NCI-H2029 (cell line): Measurements from ENCODE around the gene PRAMEF11.
"Not testable (repeated sequence)": the region's sequence is repeated elsewhere in the genome, so short reads cannot be mapped to it uniquely, and the experiment has no call there.

Experiments
- DNase-seq: peaks from one replicate; lab custom pipeline; 2025; lab: John Stamatoyannopoulos, UW

Gene PRAMEF11

DNA sequence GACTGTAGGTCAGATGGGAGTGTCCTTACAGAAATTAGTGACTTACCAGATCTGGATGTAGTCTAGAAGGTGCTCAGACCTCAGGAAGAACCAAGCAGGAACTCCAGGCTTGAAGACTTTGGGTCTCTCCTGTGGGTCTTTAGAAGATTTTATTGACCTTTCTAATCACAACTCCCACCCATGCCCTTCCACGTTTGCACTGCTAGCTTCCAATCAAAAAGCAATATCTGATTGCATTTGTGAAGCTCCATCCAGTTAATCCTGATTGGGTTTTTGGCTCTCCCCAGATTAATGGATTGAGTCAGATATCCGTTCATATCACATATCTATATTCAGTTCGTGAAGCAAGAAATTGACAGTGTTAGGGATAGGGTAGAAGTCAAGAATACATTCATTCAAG is at the start of gene PRAMEF11:
Gene PRAMEF11, minus strand, starts transcription at position 101 of the 400 bp plus-strand sequence. CDS start 2,621 bp downstream, outside the sequence.
- not testable (repeated sequence) for DNase-seq

DNA sequence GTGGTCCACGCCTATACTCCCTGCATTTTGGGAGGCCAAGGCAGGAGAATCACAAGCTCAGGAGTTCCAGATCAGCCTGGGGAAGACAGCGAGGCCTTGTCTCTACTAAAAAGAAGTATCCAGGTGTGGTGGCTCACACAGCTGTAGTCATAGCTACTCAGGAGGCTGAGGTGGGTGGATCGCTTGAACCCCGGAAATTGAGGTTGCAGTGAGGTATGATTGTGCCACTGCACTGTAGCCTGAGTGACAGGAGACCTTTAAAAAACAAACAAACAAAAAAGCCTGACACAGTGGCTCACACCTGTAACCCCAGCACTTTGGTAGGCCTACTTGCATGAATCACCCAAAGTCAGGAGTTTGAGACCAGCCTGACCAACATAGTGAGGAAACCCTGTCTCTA is 47.2 kb upstream of the PRAMEF11 start:
- not testable (repeated sequence) for DNase-seq

DNA sequence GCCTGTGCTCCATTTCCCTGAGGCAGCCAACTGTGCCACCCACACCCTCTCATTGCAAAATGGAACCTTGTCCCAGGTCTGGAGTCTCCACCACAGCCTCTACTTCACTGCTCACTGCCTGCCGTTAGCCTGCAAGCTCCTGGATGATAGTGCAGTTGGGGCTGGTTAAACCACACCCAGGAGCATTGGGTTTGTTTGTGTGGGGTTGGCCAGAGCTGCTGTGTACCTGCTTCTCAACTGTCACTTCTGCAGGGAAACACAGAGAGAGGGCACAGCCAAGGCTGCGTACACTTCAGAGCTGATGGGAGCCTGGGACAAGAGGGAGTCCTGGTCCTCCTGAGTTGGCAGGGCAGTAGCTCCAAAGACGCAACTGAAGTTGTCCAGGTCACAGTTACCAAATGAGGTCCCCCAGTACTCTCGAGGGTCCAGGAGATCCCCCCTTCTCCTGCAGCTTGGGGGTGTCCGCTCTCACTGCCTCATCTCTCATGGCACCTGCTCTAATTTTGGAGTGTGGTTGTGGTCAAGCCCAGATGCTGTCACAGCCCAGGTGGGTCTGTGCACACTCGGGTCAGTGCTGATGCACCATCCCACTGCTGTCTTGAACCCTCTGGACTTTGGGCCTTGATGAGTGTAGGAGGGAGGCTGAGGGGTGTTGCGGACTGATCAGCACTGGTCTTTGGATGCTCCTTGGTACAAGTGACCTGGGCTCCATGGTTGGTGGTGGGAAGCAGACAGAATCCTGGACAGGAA is 32.1 kb upstream of the PRAMEF11 start:
- DNase-seq = not testable (repeated sequence)

DNA sequence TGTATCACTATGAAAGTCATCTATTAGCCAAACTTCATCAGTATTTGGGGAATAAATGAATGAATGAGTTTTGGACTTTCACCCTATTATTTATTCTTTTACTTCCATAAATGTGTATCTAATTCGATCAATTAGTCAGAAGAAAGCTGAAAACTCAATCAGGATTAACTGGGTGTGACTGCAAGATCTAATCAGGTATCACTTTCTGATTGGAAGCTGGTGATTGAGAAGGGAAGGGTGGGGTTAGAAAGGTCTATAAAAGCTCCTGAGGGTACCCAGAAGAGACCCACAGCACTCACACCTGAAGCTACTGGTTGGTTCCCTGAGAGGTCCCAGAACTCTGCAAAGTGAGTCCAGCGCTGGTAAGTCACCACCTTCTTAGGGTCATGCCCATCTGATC is 25.6 kb upstream of the PRAMEF11 start, which contains the start of gene PRAMEF2:
Gene PRAMEF2, plus strand, starts transcription at position 301 of the 400 bp plus-strand sequence. CDS start 1,924 bp downstream, outside the sequence.
- not testable (repeated sequence) for DNase-seq

GRCh38 chr1:12851779-12852178 is 20.6 kb upstream of the PRAMEF11 start:
- DNase-seq = no peak

DNA sequence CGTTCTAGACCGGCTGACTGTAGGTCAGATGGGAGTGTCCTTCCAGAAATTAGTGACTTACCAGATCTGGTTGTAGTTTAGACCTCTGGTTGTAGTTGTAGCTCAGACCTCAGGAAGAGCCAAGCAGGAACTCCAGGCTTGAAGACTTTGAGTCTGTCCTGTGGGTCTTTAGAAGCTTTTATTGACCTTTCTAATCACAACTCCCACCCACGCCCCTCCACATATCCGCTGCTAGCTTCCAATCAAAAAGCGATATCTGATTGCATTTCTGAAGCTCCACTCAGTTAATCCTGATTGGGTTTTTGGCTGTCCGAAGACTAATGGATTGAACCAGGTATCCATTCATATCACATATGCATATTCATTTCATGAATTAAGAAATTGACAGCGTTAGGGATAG is 17.4 kb upstream of the PRAMEF11 start, which contains the start of gene HNRNPCL1:
Gene HNRNPCL1, minus strand, starts transcription at position 101 of the 400 bp plus-strand sequence. CDS start 431 bp downstream, outside the sequence.
- DNase-seq = not testable (repeated sequence)

- DNase-seq = not testable (repeated sequence)
Observed at GRCh38 chr1:12833251-12833650, 2.0 kb upstream of the PRAMEF11 start.

DNA sequence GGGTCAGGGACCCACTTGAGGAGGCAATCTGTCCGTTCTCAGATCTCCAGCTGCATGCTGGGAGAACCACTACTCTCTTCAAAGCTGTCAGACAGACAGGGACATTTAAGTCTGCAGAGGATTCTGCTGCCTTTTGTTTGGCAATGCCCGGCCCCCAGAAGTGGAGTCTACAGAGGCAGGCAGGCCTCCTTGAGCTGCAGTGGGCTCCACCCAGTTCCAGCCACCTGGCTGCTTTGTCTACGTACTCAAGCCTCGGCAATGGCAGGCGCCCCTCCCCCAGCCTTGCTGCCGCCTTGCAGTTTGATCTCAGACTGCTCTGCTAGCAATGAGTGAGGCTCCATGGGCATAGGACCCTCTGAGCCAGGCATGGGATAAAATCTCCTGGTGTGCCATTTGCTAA is 12.1 kb downstream of the PRAMEF11 start:
- not testable (repeated sequence) for DNase-seq

GRCh38 chr1:12811409-12811784 is 19.8 kb downstream of the PRAMEF11 start:
- no peak for DNase-seq

DNA sequence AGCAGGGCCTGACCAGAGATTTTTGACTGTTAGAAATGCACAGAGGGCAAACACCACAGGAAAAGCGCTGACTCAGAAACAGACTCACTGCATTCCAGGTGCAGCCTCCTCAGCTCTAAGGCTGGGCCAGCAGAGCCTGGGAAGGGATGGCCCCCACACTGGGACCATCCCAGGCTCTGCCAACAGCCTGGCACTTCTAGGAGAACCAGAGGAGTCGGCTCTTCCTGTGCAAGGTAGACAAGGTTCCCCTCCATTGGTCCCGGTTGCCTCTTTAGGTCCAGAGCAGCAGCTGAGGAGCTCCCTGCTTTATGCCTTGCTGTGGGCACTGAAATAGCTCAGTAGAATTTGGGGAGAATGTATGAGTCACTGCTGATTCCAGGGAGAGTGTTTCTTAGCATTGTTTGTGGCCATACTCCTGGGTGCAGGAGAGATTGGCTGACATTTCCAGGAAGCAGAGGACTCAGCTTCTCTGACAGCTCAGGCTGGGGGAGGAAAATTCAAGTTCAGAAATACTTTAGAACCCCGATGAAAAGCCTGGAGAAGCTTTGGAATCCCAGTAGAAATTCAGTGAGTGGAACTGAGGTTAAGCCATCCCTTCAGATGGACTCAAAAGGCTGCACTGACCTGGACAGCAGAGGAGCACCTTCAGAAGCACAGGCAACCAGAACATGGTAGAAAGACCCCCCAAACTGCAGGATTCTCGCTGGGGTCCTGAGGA is 20.4 kb downstream of the PRAMEF11 start:
- DNase-seq = no peak

GRCh38 chr1:12809933-12810332 is 21.3 kb downstream of the PRAMEF11 start:
- DNase-seq = no peak

DNA sequence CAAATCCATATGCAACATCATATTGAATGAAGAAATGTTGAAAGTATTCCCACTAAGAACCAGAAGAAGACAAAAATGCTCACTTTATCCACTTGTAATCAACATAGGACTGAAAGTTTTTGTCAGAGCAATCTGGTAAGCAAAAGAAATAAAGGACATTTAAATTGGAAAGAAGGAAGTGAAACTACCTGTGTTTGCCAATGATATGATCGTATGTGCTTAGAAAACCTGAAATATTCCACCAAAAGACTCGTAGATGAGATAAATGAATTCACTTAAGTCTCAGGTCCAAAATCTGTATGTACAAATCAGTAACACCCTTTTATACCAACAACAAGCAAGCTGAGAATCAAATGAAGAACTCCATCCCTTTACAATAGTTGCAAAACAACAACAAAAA is 31.5 kb downstream of the PRAMEF11 start:
- DNase-seq = no peak

DNA sequence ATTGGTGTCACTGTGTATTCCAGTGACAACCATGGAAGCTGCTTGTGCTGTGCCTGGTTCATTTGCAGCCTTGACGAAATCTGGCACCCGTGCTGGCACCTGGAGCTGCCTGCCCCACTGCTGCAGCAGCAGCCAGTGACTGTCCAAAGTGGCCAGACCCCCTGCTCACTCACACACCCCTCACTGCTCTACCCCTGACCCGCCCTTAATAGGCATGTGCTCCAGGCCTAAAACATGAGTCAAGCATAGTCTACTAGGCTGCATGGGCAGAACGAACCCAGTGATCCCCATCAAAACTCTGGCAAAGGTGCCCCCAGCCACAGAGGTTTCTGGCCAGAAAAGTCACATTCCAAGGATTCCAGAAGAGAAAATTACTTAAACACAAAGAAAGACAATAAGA is 32.3 kb downstream of the PRAMEF11 start:
- DNase-seq = no peak

DNA sequence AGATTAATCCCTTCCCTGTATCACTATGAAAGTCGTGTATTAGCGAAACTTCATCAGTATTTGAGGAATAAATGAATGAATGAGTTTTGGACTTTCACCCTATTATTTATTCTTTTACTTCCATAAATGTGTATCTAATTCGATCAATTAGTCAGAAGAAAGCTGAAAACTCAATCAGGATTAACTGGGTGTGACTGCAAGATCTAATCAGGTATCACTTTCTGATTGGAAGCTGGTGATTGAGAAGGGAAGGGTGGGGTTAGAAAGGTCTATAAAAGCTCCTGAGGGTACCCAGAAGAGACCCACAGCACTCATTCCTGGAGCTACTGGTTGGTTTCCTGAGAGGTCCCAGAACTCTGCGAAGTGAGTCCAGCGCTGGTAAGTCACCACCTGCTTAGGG is 40.1 kb downstream of the PRAMEF11 start, which contains the start of gene PRAMEF1:
Gene PRAMEF1, plus strand, starts transcription at position 301 of the 400 bp plus-strand sequence. CDS start 1,831 bp downstream, outside the sequence.
- not testable (repeated sequence) for DNase-seq

- not testable (repeated sequence) for DNase-seq
Observed at GRCh38 chr1:12784729-12785128, 46.5 kb downstream of the PRAMEF11 start.

- DNase-seq = peak; percentile 6
Observed at GRCh38 chr1:12783783-12784182, 47.4 kb downstream of the PRAMEF11 start.

DNA sequence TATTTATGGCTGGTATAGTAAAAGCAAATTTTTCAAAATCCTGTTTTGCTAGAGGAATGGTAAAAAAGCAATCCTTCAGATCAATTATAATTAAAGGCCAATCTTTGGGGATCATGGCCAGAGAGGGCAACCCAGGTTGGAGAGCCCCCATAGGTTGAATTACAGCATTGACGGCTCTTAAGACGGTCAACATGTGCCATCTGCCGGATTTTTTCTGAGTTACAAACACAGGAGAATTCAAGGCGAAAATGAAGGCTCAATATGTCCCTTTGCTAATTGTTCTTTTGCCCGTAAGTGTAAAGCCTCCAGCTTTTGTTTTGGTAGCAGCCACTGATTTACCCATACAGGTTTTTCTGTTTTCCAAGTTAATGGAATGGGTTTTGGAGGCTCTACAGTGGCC is 49.7 kb downstream of the PRAMEF11 start:
- not testable (repeated sequence) for DNase-seq

- no peak for DNase-seq
Observed at GRCh38 chr1:12778907-12779306, 52.3 kb downstream of the PRAMEF11 start.

- no peak for DNase-seq
Observed at GRCh38 chr1:12778061-12778460, 53.1 kb downstream of the PRAMEF11 start.

DNA sequence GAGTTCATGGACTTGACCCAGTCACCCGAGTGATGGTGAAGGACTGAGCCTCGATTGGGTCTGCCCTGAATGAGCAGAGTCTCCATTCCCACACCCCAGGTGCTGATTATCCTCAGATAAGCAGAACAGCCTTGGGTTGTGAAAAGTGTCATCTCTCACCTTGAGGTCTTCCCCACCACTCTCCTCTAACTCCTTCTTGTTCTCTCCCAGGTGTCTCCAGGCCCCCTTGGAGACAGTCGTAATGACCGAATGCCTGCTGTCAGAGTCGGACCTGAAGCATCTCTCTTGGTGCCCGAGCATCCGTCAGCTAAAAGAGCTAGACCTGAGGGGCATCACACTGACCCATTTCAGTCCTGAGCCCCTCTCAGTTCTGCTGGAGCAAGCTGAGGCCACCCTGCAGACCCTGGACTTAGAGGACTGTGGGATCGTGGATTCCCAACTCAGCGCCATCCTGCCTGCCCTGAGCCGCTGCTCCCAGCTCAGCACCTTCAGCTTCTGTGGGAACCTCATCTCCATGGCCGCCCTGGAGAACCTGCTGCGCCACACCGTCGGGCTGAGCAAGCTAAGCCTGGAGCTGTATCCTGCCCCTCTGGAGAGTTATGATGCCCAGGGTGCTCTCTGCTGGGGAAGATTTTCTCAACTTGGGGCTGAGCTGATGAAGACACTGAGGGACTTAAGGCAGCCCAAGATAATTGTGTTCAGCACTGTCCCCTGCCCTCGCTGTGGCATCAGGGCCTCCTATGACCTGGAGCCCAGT is 54.2 kb downstream of the PRAMEF11 start:
- DNase-seq = no peak

DNA sequence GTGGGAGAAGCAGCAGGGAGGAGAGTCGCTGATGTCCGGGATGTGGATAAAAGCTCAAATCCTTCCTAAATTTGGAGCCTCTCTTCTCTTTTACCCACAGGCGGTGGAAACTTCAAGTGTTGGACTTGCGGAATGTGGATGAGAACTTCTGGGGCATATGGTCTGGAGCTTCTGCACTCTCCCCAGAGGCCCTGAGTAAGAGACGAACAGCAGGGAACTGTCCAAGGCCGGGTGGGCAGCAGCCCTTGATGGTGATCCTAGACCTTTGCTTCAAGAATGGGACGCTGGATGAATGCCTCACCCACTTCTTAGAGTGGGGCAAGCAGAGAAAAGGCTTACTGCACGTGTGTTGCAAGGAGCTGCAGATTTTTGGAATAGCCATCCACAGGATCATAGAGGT is 55.8 kb downstream of the PRAMEF11 start:
- no peak for DNase-seq

- DNase-seq = no peak
Observed at GRCh38 chr1:12774801-12775345, 56.3 kb downstream of the PRAMEF11 start.
